HG03196 (cell line): ENCODE data around the gene KRTAP12-1.
"Not testable (repeated sequence)": the region's sequence is repeated elsewhere in the genome, so short reads cannot be mapped to it uniquely, and the experiment has no call there.

ENCODE experiments used
- ATAC-seq: cut with Tn5 transposase; IDR thresholded peaks from one replicate; pipeline ENCODE4 v1.9.1; 2021; ENCODE audit not compliant: unreplicated experiment

KRTAP12-1 gene

GRCh38 chr21:44670642-44671432 is 11.1 kb downstream of the KRTAP12-1 start:
- no peak for ATAC-seq

GRCh38 chr21:44667612-44668011 is 14.4 kb downstream of the KRTAP12-1 start:
- no peak for ATAC-seq

GRCh38 chr21:44666401-44667320 is 15.3 kb downstream of the KRTAP12-1 start, which contains the start of gene KRTAP12-2:
Gene KRTAP12-2, minus strand, starts transcription at chr21:44666927. Its CDS starts 41 bp downstream, at chr21:44666886.
- ATAC-seq, result no peak

- no peak for ATAC-seq
Observed at GRCh38 chr21:44664691-44665090, 17.3 kb downstream of the KRTAP12-1 start.

GRCh38 chr21:44661567-44661966 is 20.4 kb downstream of the KRTAP12-1 start:
- ATAC-seq, result not testable (repeated sequence)

- ATAC-seq, result no peak
Observed at GRCh38 chr21:44658913-44659595, 22.9 kb downstream of the KRTAP12-1 start.

- ATAC-seq, result no peak
Observed at GRCh38 chr21:44658541-44658910, 23.4 kb downstream of the KRTAP12-1 start.

GRCh38 chr21:44657635-44658540 is 24.1 kb downstream of the KRTAP12-1 start, which contains the start of gene KRTAP12-3:
Gene KRTAP12-3, plus strand, starts transcription at chr21:44657932. Its CDS starts 48 bp downstream, at chr21:44657980.
- no peak for ATAC-seq

- ATAC-seq, result no peak
Observed at GRCh38 chr21:44656868-44657267, 25.1 kb downstream of the KRTAP12-1 start.

GRCh38 chr21:44654576-44655175 is 27.3 kb downstream of the KRTAP12-1 start, which contains the start of gene KRTAP12-4:
Gene KRTAP12-4, minus strand, starts transcription at chr21:44654659. Its CDS starts 45 bp downstream, at chr21:44654614.
- no peak for ATAC-seq

- no peak for ATAC-seq
Observed at GRCh38 chr21:44653656-44654575, 28.0 kb downstream of the KRTAP12-1 start.

GRCh38 chr21:44653123-44653522 is 28.8 kb downstream of the KRTAP12-1 start:
- no peak for ATAC-seq

- no peak for ATAC-seq
Observed at GRCh38 chr21:44650973-44651675, 30.8 kb downstream of the KRTAP12-1 start.

GRCh38 chr21:44650265-44650972 is 31.5 kb downstream of the KRTAP12-1 start:
- ATAC-seq, result no peak

GRCh38 chr21:44649521-44650100 is 32.4 kb downstream of the KRTAP12-1 start:
- ATAC-seq, result no peak

GRCh38 chr21:44648557-44649311 is 33.2 kb downstream of the KRTAP12-1 start:
- ATAC-seq, result no peak
